GM23338 (cell line): ENCODE data around the gene FAM168B. TPM values are rescaled to one million over a fixed set of nuclear protein-coding genes. Genes with fewer than 3 reads are reported as not detected.

Experiments
- ATAC-seq: fragments of 200-7000 bp; cut with Tn5 transposase; 3 replicates; pipeline ENCODE4 v1.9.1; 2020
- DNase-seq: peaks from one replicate; pipeline ENCODE4 v3.0.0-alpha.2; 2015; ENCODE audit warnings: low spot score
- H2AFZ ChIP-seq: fragments of 200-600 bp; sonication (generic); 2 replicates; pipeline ENCODE4 v1.8.0; 2016; ENCODE audit warnings: antibody characterized with exemption, mild to moderate bottlenecking, moderate library complexity
- H3F3A ChIP-seq: fragments of 200-600 bp; sonication (generic); replicated peaks from 2 replicates; pipeline ENCODE4 v1.8.0; 2017; ENCODE audit warnings: antibody characterized with exemption, mixed run types, low read depth
- H3K27ac ChIP-seq: fragments of 200-600 bp; sonication (generic); 2 replicates; pipeline ENCODE4 v1.6.1; 2016; ENCODE audit warnings: low read depth
- H3K27me3 ChIP-seq: fragments of 200-600 bp; sonication (generic); 2 replicates; pipeline ENCODE4 v1.8.0; 2016; ENCODE audit warnings: mild to moderate bottlenecking, mixed run types, moderate library complexity; ENCODE audit not compliant: insufficient read depth
- H3K36me3 ChIP-seq: fragments of 200-600 bp; sonication (generic); 2 replicates; pipeline ENCODE4 v1.8.0; 2016; ENCODE audit warnings: mild to moderate bottlenecking; ENCODE audit not compliant: insufficient read depth
- H3K4me1 ChIP-seq: fragments of 200-600 bp; sonication (generic); 2 replicates; pipeline ENCODE4 v1.8.0; 2016; ENCODE audit warnings: mild to moderate bottlenecking, moderate library complexity; ENCODE audit not compliant: insufficient read depth
- H3K4me2 ChIP-seq: fragments of 200-600 bp; sonication (generic); 2 replicates; pipeline ENCODE4 v1.7.1; 2017; ENCODE audit warnings: mixed run types
- H3K4me3 ChIP-seq: fragments of 200-600 bp; sonication (generic); 2 replicates; pipeline ENCODE4 v1.6.1; 2016; ENCODE audit warnings: mixed run types
- H3K79me2 ChIP-seq: fragments of 200-600 bp; sonication (generic); replicated peaks from 2 replicates; pipeline ENCODE4 v1.8.0; 2017; ENCODE audit warnings: mild to moderate bottlenecking; ENCODE audit not compliant: insufficient read depth
- H3K9me2 ChIP-seq: fragments of 200-600 bp; sonication (generic); 2 replicates; pipeline ENCODE4 v1.8.0; 2017; ENCODE audit not compliant: insufficient read depth
- H4K20me1 ChIP-seq: fragments of 200-600 bp; sonication (generic); replicated peaks from 2 replicates; pipeline ENCODE4 v1.8.0; 2017; ENCODE audit warnings: mild to moderate bottlenecking; ENCODE audit not compliant: insufficient read depth
- H3K27ac Mint-ChIP-seq: 2 replicates; pipeline ENCODE4 v1.8.0; 2020; ENCODE audit warnings: inconsistent platforms, mild to moderate bottlenecking, moderate library complexity, mixed read lengths
- H3K27me3 Mint-ChIP-seq: 3 replicates; pipeline ENCODE4 v1.8.0; 2022; ENCODE audit warnings: low read depth, mild to moderate bottlenecking, moderate library complexity, mixed read lengths, inconsistent platforms; ENCODE audit not compliant: insufficient read depth, poor library complexity
- H3K36me3 Mint-ChIP-seq: 3 replicates; pipeline ENCODE4 v1.8.0; 2021; ENCODE audit warnings: low read depth, mild to moderate bottlenecking, inconsistent platforms, moderate library complexity, mixed read lengths
- H3K4me1 Mint-ChIP-seq: 3 replicates; pipeline ENCODE4 v1.8.0; 2020; ENCODE audit warnings: mild to moderate bottlenecking, inconsistent platforms, mixed read lengths
- H3K4me3 Mint-ChIP-seq: 3 replicates; pipeline ENCODE4 v1.8.0; 2021; ENCODE audit warnings: moderate library complexity, mild to moderate bottlenecking, inconsistent platforms, mixed read lengths
- H3K9me3 Mint-ChIP-seq: 3 replicates; pipeline ENCODE4 v1.8.0; 2020; ENCODE audit warnings: moderate library complexity, mild to moderate bottlenecking, inconsistent platforms, mixed read lengths
- CREB1 ChIP-seq: fragments of 250-450 bp; sonication (Bioruptor Pico); IDR thresholded peaks from 2 replicates; pipeline ENCODE4 v1.5.0; 2020; ENCODE audit warnings: low read depth, mild to moderate bottlenecking, moderate library complexity
- ETS1 ChIP-seq: IDR thresholded peaks from 2 replicates; pipeline ENCODE4 v1.6.1; 2016; ENCODE audit warnings: antibody characterized with exemption
- EZH2 ChIP-seq: fragments of 200-600 bp; sonication (generic); IDR thresholded peaks from one replicate; pipeline ENCODE4 v1.8.0; 2017; ENCODE audit warnings: antibody characterized with exemption, mild to moderate bottlenecking, low read depth; ENCODE audit not compliant: unreplicated experiment
- NANOG ChIP-seq: IDR thresholded peaks from 2 replicates; pipeline ENCODE4 v1.6.1; 2016; ENCODE audit warnings: antibody characterized with exemption, borderline replicate concordance
- ZNF114 ChIP-seq: fragments of 250-450 bp; sonication (Bioruptor Pico); IDR thresholded peaks from 2 replicates; pipeline ENCODE4 v1.5.0; 2020; ENCODE audit warnings: mild to moderate bottlenecking, moderate library complexity
- polyA plus RNA-seq: library from polyadenylated mRNA; unstranded; fragments of >200 nt; fragmentation: Nextera tagmentation; extraction: Ambion mirVana; gene quantifications from 2 replicates; pipeline ENCODE4 v1.2.1, GENCODE V29; 2016
- total RNA-seq: library from RNA; depleted of rRNA; stranded (reverse); fragments of >200 nt; shearing (Covaris generic); gene quantifications from 2 replicates; pipeline ENCODE4 v1.2.3, GENCODE V29; 2014
- TF ChIP-seq, protein P1 (sequence below), 2 experiments: fragments of 200-600 bp in 1 of 2; sonication (generic) in 1 of 2; conservative IDR thresholded peaks; 2 replicates each; pipeline versions ENCODE4 v1.5.1 to v1.6.1; 2016 to 2017; ENCODE audit warnings: antibody characterized with exemption in 2 of 2, low read depth in 2 of 2, mild to moderate bottlenecking in 2 of 2, moderate library complexity in 1 of 2

FAM168B gene
- total and polyA plus RNA-seq, 2 experiments from 2014 or later: 18.8 to 76.8 TPM

GRCh38 chr2:131029812-131030211 is 63.4 kb downstream of the FAM168B start:
- ATAC-seq (no peak), DNase-seq (no peak)
- no peak overlapping the region for H3K27ac Mint-ChIP-seq
- TF ChIP-seq, protein P1, sequence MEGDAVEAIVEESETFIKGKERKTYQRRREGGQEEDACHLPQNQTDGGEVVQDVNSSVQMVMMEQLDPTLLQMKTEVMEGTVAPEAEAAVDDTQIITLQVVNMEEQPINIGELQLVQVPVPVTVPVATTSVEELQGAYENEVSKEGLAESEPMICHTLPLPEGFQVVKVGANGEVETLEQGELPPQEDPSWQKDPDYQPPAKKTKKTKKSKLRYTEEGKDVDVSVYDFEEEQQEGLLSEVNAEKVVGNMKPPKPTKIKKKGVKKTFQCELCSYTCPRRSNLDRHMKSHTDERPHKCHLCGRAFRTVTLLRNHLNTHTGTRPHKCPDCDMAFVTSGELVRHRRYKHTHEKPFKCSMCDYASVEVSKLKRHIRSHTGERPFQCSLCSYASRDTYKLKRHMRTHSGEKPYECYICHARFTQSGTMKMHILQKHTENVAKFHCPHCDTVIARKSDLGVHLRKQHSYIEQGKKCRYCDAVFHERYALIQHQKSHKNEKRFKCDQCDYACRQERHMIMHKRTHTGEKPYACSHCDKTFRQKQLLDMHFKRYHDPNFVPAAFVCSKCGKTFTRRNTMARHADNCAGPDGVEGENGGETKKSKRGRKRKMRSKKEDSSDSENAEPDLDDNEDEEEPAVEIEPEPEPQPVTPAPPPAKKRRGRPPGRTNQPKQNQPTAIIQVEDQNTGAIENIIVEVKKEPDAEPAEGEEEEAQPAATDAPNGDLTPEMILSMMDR (conservative IDR thresholded peaks at IDR 0.05; ENCODE audit: low read depth in 2 of 2): 0 out of 4 replicates have a peak, but pooled peaks of 1 of the 2 experiments have one; percentile 2
- TF ChIP-seq ETS1: no peak
- peaks cover 3% of the 10 kb centered on the region; the same call in 1 of the 3 replicates for H3K4me1 Mint-ChIP-seq
- no peaks in the 10 kb centered on the region for H3K79me2 ChIP-seq
- H4K20me1 ChIP-seq: no peaks in the 10 kb centered on the region
- no peaks in the 10 kb centered on the region for H3K9me3 Mint-ChIP-seq
- no peaks in the 10 kb centered on the region for H3F3A ChIP-seq
- no peaks in the 10 kb centered on the region for H3K9me2 ChIP-seq
- H3K4me1 ChIP-seq: peaks cover 6% of the 10 kb centered on the region; the same call in 1 of the 2 replicates
- peaks cover 17% of the 10 kb centered on the region for H3K27me3 ChIP-seq
- H3K4me2 ChIP-seq: no peak overlapping the region
- no peak overlapping the region for H3K4me3 ChIP-seq
- H3K27me3 Mint-ChIP-seq: peaks cover 22% of the 10 kb centered on the region
- no peak overlapping the region for H2AFZ ChIP-seq
- H3K27ac ChIP-seq: no peak overlapping the region
- H3K4me3 Mint-ChIP-seq: no peak overlapping the region
- no peaks in the 10 kb centered on the region for H3K36me3 Mint-ChIP-seq
- H3K36me3 ChIP-seq: no peaks in the 10 kb centered on the region

- no peaks in the 10 kb centered on the region; the same call in 1 of the 2 replicates for H3K9me2 ChIP-seq
- no peak overlapping the region for H3K4me3 ChIP-seq
- no peak overlapping the region for H3K4me2 ChIP-seq
- no peaks in the 10 kb centered on the region for H3K9me3 Mint-ChIP-seq
- H3K4me1 ChIP-seq: no peaks in the 10 kb centered on the region
- H2AFZ ChIP-seq: no peak overlapping the region
- no peaks in the 10 kb centered on the region for H3F3A ChIP-seq
- DNase-seq (no peak), ATAC-seq (no peak)
- no peaks in the 10 kb centered on the region for H3K79me2 ChIP-seq
- H3K36me3 Mint-ChIP-seq: no peaks in the 10 kb centered on the region
- no peaks in the 10 kb centered on the region for H4K20me1 ChIP-seq
- H3K4me1 Mint-ChIP-seq: no peaks in the 10 kb centered on the region
- TF ChIP-seq EZH2 (no peak), CREB1 (CRISPR knock-in tag) (no peak), NANOG (no peak)
- H3K36me3 ChIP-seq: no peaks in the 10 kb centered on the region
- H3K4me3 Mint-ChIP-seq: no peak overlapping the region
- peaks cover 6% of the 10 kb centered on the region for H3K27me3 Mint-ChIP-seq
- no peak overlapping the region for H3K27ac ChIP-seq
- no peaks in the 10 kb centered on the region for H3K27me3 ChIP-seq
- H3K27ac Mint-ChIP-seq: no peak overlapping the region
Measured at GRCh38 chr2:131027566-131028528, 65.4 kb downstream of the FAM168B start.

- no peak for ATAC-seq
- Histone ChIP-seq H3K27me3 (no peaks in the 10 kb centered on the region), H3K4me3 (no peak overlapping the region), H3K27ac (no peak overlapping the region), H3K4me2 (no peak overlapping the region), H3K4me1 (no peaks in the 10 kb centered on the region), H4K20me1 (no peaks in the 10 kb centered on the region), H3K79me2 (no peaks in the 10 kb centered on the region), H3K36me3 (no peaks in the 10 kb centered on the region), H2AFZ (no peak overlapping the region), H3K9me2 (no peaks in the 10 kb centered on the region; the same call in 1 of the 2 replicates), H3F3A (no peaks in the 10 kb centered on the region)
- DNase-seq: no peak
- peaks cover 4% of the 10 kb centered on the region for H3K27me3 Mint-ChIP-seq
- no peaks in the 10 kb centered on the region for H3K4me1 Mint-ChIP-seq
- TF ChIP-seq ZNF114 (CRISPR knock-in tag) (no peak), CREB1 (CRISPR knock-in tag) (no peak)
- no peak overlapping the region for H3K27ac Mint-ChIP-seq
- H3K4me3 Mint-ChIP-seq: no peak overlapping the region
- H3K9me3 Mint-ChIP-seq: no peaks in the 10 kb centered on the region
- no peaks in the 10 kb centered on the region for H3K36me3 Mint-ChIP-seq
Measured at GRCh38 chr2:131026919-131027318, 66.3 kb downstream of the FAM168B start.
